ENCODE results near the gene RAD9A.

The RAD9A gene

DNA sequence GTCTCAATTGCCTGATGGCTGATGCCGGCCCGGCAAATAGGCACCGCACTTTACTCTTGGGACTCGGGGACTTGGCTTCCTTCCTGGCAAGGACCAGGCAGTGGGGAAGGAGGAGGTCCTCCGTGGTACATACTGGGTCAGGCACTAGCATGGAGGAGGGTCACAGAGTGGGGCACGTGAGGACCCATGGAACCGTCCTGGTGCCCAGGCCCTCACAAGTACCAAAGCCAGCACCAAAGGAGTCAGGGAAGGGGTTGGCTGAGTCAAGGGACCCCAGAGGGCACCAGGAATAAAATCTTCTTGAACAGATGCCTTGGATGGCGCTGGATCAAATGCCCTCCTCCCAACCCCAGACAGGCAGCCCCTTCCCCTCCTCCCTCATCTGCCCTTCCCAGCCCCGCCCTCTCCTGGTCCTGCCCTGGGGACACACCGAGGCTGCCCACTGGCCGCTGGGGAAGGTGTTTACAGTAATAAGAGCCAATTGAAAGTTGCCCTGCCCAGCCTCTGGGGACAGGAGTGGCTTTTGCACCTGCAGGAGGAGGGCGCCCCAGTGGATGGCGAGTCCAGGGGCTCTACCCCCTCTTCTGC, 18.1 kb downstream of the RAD9A start:
- no peak for TF ChIP-seq POLR2A (IDR thresholded peaks at IDR 0.05; ENCODE audit: low read length)
- TF ChIP-seq GATA1 (IDR thresholded peaks at IDR 0.05; ENCODE audit: low read depth, low read length) = no peak
- no peak for DNase-seq

DNA sequence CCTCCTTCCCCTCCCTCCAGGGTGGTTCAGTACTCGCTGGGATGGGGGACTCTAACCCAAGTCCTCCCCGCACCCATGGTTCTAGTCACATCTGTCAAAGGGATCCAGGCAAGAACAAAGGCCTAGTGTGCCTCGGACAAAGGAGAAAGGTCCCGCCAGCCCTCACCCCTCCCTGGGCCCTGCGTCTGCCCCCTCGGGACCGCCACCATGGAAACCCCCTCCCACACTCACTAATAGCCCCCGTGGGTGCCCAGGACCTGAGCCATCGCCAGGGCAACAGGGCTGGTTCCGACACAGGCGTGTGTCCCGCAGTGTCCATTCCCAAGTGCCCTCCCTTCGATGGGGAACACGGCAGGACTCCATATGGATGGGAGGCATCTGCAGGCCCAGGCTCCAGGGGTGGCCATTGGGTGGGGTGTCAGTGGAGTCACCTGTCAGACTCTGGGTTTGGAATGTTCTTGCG, 18.6 kb downstream of the RAD9A start:
- no peak for DNase-seq

DNA sequence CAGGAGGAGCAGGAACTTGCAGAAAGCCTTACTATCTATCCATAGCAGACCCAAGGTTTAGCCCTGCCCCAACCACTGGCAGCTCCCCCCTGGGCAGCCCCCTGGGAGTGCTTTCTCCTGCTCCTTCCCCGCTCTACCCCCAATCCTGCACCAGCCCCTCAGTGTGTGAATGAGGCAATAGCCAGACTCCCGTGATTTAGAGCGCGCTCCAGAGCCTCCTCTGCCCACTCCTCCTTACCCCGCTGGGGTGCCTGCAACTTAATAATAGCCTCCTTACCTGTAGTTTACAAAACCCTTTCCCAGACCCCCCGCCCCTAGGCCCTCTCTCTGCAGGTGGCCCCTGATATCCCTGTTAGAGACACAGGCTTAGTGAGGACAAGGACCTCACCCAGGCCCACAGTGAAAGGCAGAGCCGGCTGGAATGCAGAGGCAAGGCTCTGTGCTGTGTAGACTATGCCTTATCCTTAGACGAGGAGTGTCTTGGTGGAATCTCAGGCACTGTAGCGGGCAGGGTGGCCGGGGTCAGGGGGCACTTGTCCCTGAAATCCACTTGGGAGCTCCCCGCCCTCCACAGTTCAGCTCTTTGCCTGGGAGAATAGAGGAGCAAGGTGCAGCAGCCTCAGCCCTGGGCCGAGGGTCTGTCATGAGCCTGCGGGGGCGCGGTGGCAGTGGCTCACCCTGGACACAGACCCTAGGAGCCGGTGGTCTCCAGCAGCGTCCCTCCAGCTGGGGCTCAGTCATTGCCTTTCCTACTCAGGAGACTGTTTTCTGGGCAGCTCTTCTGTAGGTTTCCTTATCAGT, 19.4 kb downstream of the RAD9A start:
- no peak for TF ChIP-seq POLR2A (IDR thresholded peaks at IDR 0.05; ENCODE audit: low read length)
- no peak for TF ChIP-seq GATA1 (IDR thresholded peaks at IDR 0.05; ENCODE audit: low read depth, low read length)
- DNase-seq = no peak

More for the DNA sequence above, 18.6 kb downstream of the RAD9A start:
- TF ChIP-seq GATA1 (IDR thresholded peaks at IDR 0.05; ENCODE audit: low read depth, low read length) (no peak), POLR2A (IDR thresholded peaks at IDR 0.05; ENCODE audit: low read length) (no peak)

DNA sequence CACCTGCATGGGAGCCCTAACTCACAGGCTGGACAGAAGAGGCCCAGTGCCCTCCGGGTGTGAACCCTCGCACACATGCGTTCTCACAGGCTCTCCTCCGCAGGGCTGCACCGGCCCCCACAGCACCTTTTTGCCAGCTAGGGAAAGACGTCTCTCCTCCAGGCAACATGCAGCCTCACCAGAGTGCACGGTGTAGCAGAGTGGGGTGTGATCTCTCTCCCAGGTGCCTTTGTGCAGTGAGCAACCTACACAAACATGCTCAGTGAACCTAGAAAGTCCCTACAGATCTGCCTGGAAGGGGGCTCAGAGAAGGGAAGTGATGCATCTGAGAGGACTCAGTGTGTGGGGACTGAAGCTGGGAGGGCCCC, 20.0 kb downstream of the RAD9A start:
- DNase-seq = peak; percentile 39 to 53
- TF ChIP-seq POLR2A (IDR thresholded peaks at IDR 0.05; ENCODE audit: low read length) = no peak
- TF ChIP-seq GATA1 (IDR thresholded peaks at IDR 0.05; ENCODE audit: low read depth, low read length) = no peak

DNA sequence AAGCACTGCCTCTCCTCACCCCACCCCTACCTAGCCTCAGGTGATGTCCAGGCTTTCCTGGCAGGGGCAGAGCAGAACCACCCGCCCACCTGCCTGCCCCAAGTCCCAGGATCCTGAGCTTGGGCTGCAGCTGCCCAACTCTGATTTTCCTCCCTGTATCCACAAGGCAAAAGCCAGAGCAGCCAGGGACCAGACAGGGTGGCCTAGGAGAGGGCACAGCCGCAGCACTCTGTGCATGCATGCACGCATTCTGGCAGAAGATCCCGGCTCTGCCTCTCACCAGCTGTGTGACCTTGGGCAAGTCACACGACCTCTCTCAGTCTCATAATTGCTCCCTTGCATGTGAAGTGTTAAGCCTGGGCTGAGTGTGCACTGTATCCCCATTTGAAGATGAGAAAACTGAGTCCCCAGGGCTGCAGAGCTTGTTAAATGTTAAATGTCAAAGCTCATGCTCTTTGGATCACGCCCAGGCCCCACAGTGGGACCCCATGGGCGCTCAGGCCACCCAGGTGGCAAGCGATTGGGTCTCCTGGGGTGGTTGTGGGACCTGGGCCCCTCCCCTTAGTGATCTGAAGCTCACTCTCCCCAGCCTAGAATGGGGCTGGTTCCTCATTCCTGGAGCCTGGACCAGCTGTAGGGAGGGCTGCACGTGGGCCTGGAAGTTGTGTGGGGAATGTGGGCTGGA, 20.9 kb downstream of the RAD9A start:
- DNase-seq = no peak
- TF ChIP-seq POLR2A (IDR thresholded peaks at IDR 0.05; ENCODE audit: low read length) (no peak), GATA1 (IDR thresholded peaks at IDR 0.05; ENCODE audit: low read depth, low read length) (no peak)

DNA sequence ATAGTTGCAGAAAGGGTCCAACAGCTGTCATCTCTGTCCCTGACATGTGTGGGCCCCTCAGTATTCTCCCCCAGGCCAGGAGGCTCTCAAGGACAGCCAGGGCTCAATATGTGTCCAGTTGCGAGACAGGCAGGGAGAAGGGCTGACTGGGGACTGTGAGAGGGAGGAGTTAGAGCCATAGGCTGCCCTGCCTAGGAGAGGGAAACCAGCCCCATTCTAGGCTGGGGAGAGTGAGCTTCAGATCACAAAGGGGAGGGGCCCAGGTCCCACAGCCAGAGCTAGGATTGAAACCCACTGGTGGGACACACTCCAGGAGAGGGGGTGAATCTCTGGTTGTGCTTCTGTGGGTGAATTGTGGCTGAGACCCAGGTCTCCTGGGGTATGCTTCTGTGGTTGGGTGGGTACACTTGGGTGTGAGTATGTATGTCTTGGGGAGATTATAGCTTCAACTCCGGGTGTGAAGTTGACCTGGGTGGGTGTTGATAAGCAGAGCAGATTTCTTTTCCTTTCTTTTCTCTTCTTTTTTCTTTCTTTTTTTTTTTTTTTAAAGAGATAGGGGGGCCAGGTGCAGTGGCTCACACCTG, 21.6 kb downstream of the RAD9A start:
- DNase-seq = peak; percentile 88 to 93
- TF ChIP-seq GATA1 (IDR thresholded peaks at IDR 0.05; ENCODE audit: low read depth, low read length) (no peak), POLR2A (IDR thresholded peaks at IDR 0.05; ENCODE audit: low read length) (peak; percentile 39)

DNA sequence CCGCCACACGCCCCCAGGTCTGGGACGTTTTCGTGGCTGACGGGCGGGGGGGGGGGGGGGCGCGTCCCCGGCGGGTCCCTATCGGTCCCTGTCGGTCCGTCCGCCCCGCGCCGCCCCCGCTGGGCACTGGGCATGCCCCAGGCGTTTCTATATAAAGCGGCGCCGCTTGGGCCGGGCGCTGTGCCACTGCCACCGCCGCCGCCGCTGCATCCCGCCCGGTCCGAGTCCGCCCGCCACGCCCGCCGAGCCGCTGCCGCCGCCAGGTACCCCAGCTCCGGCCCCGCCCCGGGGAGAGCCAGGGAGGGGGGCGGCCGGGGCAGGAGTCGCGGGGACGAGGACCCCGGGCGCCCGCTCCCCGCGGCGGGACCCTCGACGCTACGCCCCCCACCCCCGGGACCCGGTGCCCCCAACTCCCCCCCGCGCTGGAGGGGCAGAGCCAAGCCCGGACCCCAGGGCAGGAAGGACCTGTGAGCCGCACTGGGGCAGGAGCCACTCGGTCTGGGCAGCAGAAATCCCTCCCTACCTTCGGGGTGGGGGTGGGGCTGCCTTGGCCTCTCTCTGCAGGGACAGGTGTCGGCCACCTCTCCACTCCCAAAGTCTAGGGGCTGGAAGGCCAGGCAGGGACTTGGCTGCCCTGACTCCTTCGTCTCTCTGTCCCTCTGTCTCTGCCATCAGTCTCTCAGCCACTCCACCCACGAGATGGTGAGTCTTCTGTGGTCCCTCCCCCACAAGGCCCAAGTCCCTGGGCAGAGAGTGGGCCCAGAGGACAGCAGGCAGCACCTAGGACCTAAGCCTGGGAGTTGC, 23.9 kb downstream of the RAD9A start, which contains the start of gene CARNS1:
CARNS1 (plus strand) TSS at position 178 of the 804 bp plus-strand sequence; CDS start at position 700, 522 bp downstream.
- TF ChIP-seq POLR2A (IDR thresholded peaks at IDR 0.05; ENCODE audit: low read length) (no peak), GATA1 (IDR thresholded peaks at IDR 0.05; ENCODE audit: low read depth, low read length) (no peak)
- peak in 1 of 2 experiments; percentile 50 for DNase-seq

DNA sequence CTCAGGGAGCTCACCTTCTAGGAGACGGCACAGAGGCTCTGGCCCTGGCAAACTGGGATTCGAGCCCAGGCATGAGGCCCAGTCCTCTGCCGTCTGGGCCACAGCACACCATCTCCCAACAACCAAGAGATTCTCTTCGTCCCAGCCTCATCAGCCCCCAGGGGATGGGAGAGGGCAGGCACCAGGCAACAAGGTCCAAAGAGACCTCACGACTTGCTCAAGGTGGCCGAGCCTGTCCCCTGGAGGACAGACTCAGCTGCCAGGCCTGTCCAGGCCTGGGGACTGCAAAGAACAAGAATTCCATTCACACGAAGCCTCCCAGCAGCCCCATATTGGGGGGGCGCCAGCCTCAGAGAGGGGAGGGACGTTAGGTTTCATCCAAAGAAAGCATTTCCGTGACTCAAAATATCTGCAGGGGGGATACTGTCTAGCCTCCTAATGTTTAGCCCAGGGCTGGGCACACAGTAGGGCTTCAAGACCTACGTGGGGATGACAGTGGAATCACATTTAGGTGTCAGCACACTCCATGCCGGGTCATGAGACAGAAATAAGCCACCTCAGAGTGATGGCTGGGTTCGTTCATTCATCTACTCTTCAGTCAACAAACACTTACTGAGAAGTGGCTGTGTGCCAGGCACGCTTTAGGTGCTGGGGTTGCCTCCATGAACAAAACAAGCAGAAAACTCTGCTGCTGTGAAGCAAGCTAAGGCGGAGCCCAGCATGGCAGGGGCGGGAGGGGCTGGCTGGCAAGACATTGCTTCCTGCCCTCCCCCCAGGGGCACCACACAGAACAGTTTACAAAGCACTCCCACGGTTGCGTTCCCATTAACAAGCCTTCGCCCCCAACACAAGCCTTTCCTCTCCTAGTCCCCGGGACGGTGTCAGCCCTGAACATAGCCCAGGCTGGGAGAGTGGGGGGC, 24.9 kb downstream of the RAD9A start:
- no peak for TF ChIP-seq POLR2A (IDR thresholded peaks at IDR 0.05; ENCODE audit: low read length)
- TF ChIP-seq GATA1 (IDR thresholded peaks at IDR 0.05; ENCODE audit: low read depth, low read length) = no peak
- peak; percentile 42 to 47 for DNase-seq

DNA sequence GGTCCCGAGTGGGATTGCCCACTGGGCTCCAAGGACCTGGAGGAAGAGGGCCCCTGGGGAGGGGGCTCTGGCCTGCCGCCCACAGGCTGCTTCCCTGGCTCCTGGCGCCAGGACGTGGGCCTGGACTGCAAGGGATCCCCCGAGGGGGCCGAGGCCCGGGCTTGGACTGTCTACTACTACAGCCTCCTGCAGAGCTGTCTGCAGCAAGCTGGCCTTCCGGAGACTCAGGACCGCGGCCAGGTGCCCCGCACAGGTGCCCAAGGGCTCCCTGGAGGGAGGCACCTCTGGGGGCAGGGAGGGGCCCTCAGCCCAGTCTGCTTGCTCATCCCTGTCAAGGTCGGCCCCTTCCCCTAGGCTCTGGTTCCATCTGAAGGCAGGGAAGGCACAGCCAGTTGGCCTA, 25.6 kb downstream of the RAD9A start:
- TF ChIP-seq POLR2A (IDR thresholded peaks at IDR 0.05; ENCODE audit: low read length) (no peak), GATA1 (IDR thresholded peaks at IDR 0.05; ENCODE audit: low read depth, low read length) (no peak)
- DNase-seq = no peak

DNA sequence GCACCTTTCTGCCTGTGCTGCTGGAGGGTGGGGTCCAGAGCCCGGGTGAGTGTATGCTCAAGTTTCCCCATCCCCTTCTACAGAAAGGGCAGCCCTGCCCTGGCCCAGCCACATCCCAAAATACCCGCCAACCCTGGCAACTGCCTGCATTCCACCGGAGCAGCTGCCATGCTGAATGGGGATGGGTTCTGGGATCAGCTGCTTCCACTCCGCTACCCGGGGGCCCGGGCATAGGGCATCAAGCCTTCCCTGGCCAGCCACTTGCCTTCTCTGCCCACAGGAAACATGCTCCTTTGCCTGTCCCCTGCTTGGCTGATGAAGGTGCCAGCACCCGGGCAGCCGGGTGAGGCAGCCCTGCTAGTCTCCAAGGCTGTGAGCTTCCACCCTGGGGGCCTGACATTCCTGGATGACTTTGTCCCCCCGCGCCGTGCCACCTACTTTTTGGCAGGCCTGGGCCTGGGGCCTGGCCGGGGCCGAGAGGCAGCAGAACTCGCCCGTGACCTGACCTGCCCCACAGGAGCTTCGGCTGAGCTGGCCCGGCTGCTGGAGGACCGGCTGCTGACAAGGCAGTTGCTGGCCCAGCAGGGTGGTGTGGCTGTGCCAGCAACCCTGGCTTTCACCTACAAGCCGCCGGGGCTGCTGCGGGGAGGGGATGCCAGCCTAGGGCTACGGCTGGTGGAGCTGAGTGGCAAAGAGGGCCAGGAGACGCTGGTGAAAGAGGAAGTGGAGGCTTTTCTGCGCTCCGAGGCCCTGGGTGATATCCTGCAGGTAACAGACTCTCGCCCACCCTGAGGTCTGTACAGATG, 26.9 kb downstream of the RAD9A start:
- TF ChIP-seq POLR2A (IDR thresholded peaks at IDR 0.05; ENCODE audit: low read length) (no peak), GATA1 (IDR thresholded peaks at IDR 0.05; ENCODE audit: low read depth, low read length) (no peak)
- DNase-seq = no peak

DNA sequence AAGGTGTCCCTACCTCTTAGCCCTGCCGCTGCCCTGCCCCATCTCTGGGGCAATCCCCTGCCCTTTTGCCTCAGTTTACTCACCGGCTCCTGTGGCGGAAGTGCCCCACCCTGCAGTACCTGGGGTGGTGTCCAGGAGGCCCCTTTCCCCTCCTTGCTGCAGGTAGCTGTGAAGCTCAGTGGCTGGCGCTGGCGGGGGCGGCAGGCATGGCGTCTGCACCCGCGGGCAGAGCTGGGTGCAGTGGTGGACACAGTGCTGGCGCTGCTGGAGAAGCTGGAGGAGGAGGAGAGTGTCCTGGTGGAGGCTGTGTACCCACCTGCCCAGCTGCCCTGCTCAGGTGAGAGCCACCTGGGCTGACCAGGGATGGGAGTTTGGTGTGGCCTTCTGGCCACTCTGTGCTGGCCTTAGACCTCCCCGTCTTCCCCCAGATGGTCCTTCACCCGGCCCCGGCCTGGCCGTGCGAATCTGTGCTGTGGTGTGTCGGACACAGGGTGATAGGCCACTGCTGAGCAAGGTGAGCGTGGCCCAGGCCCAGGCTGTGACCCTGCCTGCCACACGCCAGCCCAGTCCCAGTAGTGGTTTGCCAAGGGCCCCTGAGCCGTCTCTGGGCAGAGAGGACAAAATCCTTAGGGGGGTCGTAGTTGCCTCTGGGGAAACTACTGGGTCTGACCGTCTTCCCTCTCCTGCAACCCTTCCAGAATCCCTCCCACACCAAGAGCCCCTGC, 27.7 kb downstream of the RAD9A start:
- DNase-seq = no peak
- TF ChIP-seq POLR2A (IDR thresholded peaks at IDR 0.05; ENCODE audit: low read length) (no peak), GATA1 (IDR thresholded peaks at IDR 0.05; ENCODE audit: low read depth, low read length) (no peak)

Data from erythroblast (primary cell).